ENCODE data around the gene MRPL43. TPM values are rescaled to one million over a fixed set of nuclear protein-coding genes. Genes with fewer than 3 reads are reported as not detected.
"Not testable (repeated sequence)": the region's sequence is repeated elsewhere in the genome, so short reads cannot be mapped to it uniquely, and the experiment has no call there.

MRPL43 gene
- 10 to 100 TPM; 52.3 to 60.7 TPM for total RNA-seq

DNA sequence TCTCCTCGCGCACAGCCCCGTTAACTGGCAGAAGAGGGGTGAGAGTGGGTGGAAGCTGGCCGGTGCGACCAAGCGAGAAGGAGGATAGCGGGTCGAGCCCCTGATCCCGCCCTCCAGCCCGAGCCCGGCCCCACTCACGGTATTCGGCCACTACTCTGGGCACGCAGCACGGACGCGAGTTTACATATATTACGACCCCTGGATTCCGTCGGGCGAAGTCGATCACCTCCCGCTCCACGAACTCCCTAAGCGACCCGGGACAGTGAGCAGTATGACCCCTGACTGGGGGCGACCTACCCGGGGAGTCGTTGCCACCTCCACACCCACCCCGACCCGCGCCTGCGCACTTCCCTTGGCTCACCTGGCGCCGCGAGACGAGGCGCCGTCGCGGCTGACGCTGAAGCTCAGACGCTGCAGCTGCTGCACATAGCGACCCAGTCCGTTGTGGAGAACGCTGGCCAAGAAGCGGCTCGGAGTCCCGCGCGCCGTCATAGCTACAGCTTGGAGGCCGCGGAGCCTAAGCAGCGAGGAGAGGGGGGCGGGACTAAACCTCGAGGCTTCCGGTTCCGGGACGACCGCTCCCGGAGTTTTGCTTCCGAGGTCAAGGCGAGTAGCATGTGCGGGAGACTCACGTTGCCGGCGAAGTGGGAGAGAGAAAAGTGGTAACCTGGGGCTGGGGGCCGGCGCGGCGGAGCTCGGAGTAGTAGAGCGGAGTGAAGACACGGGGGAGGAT, at the start of gene MRPL43, which contains the start of gene TWNK:
Gene MRPL43 (minus strand): TSS at position 546 of the 733 bp plus-strand sequence. CDS start 54 bp downstream, at position 492.
Gene TWNK (plus strand): TSS at position 592 of the 733 bp plus-strand sequence. CDS start 668 bp downstream, outside the sequence.
- ATAC-seq (peak; percentile 94 to 96), DNase-seq (ENCODE audit: low spot score) (peak; percentile 86)
- H3K4me1 Mint-ChIP-seq (ENCODE audit: low read depth in 2 of 2): peaks cover 19 to 27% of the 10 kb centered on the region in 2 donors
- peak within 1 kb of the TSS; percentile 96 for H3K4me3 Mint-ChIP-seq
- H3K36me3 Mint-ChIP-seq: peaks cover 19% of the 10 kb centered on the region
- no peaks in the 10 kb centered on the region for H3K9me3 Mint-ChIP-seq
- H3K27me3 Mint-ChIP-seq: no peaks in the 10 kb centered on the region
- peak within 1 kb of the TSS; percentile 83 to 87 for H3K27ac Mint-ChIP-seq

DNA sequence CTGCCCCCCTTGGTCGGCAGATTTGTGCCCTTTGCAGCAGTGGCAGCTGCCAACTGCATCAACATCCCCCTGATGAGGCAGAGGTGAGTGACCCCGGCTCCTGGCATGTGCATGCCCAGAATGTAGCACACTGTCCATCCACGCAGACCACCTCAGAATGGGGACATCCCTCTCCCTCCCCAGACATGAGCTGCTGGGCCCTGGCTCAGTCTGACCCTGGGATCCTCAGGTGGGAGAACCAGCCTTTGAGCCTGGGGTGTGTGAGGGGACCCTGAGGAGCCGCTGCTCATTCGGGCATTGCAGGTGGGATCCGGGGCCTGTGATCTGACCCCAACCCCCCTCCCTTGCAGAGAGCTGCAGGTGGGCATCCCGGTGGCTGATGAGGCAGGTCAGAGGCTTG, 49.4 kb upstream of the MRPL43 start:
- DNase-seq (ENCODE audit: low spot score) (no peak), ATAC-seq (no peak)
- H3K27ac Mint-ChIP-seq: no peak overlapping the region

DNA sequence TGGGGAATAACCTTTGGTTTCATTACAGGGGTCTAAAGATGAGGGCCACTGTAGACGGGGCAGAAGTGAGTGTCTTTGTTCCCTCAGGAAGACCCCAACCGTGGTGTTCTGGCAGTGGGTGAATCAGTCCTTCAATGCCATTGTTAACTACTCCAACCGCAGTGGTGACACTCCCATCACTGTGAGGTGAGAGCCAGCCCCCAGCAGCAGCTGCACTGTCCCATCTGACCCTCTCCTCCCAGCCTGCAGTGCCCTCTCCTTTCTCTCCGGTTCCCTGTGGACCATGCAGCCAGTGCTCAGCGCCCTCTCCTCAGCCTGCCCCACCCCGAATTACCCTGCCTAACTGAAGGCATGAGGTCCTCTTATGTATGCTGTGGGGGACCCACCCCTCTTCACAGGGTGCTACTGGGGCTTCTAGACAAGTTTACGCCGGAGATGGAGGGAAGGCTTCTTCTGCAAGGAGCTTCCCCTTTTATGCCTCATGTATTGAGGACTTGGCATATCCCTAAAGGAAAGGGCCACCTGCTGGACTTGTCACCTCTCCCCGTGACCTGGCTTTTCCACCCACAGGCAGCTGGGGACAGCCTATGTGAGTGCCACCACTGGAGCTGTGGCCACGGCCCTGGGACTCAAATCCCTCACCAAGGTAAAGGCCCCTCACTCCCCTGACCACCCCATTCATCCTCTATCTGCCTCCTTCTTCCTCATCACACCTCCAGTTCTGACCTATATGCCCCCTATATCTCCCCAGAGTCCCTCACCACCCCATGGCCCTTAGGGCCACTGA, 48.8 kb upstream of the MRPL43 start:
- Mint-ChIP-seq H3K36me3 (peaks cover 6% of the 10 kb centered on the region), H3K27ac (no peak overlapping the region), H3K4me3 (no peak overlapping the region), H3K4me1 (ENCODE audit: low read depth in 2 of 2) (peaks cover 17 to 21% of the 10 kb centered on the region in 2 donors), H3K27me3 (no peaks in the 10 kb centered on the region), H3K9me3 (no peaks in the 10 kb centered on the region)
- DNase-seq (ENCODE audit: low spot score) (no peak), ATAC-seq (no peak)

More for the DNA sequence above, 49.4 kb upstream of the MRPL43 start:
- H3K27me3 Mint-ChIP-seq: no peaks in the 10 kb centered on the region
- no peak overlapping the region for H3K4me3 Mint-ChIP-seq
- H3K4me1 Mint-ChIP-seq (ENCODE audit: low read depth in 2 of 2): peaks cover 15 to 19% of the 10 kb centered on the region in 2 donors
- H3K36me3 Mint-ChIP-seq: peaks cover 6% of the 10 kb centered on the region
- H3K9me3 Mint-ChIP-seq: no peaks in the 10 kb centered on the region

DNA sequence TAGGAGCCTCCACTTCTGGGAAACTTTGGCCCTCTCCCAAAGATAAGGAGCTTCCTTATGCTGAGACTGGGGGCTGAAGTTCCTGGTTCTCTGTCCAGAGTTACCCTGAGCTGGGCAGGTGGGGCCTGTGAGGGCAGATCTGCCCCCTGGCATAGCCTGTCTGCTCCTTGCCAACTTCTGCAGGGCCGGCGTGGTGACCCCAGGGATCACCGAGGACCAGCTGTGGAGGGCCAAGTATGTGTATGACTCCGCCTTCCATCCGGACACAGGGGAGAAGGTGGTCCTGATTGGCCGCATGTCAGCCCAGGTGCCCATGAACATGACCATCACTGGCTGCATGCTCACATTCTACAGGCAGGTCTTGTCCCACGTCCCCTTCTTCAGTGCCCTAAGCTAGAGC, 48.0 kb upstream of the MRPL43 start:
- Mint-ChIP-seq H3K27ac (no peak overlapping the region), H3K9me3 (no peaks in the 10 kb centered on the region), H3K4me3 (no peak overlapping the region), H3K36me3 (peaks cover 6% of the 10 kb centered on the region), H3K27me3 (no peaks in the 10 kb centered on the region), H3K4me1 (ENCODE audit: low read depth in 2 of 2) (peaks cover 15 to 22% of the 10 kb centered on the region in 2 donors)
- ATAC-seq: no peak
- no peak for DNase-seq (ENCODE audit: low spot score)

DNA sequence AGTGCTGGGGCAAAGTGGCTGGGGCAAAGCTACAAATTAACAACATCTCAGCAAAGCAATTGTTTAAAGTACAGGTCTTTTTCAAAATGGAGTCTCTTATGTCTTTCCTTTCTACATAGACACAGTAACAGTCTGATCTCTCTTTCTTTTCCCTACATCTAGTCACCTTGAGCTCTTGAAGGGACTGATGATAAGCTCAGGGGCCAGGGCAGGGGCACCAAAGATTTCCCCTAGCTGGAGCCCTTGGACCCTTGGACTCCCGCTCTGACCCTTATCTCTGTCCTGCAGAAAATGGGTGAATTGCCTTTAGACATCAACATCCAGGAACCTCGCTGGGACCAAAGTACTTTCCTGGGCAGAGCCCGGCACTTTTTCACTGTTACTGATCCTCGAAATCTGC, 47.1 kb upstream of the MRPL43 start:
- not testable (repeated sequence) for H3K27ac Mint-ChIP-seq; H3K9me3 Mint-ChIP-seq; H3K27me3 Mint-ChIP-seq; H3K4me3 Mint-ChIP-seq; DNase-seq (ENCODE audit: low spot score); H3K36me3 Mint-ChIP-seq; ATAC-seq
- peaks cover 15 to 22% of the 10 kb centered on the region in 2 donors for H3K4me1 Mint-ChIP-seq (ENCODE audit: low read depth in 2 of 2)

- peak overlapping the region; percentile 93 for H3K4me3 Mint-ChIP-seq
- no peak overlapping the region for H3K27ac Mint-ChIP-seq
- no peak for ATAC-seq
- peaks cover 0 to 2% of the 10 kb centered on the region in 2 donors for H3K27me3 Mint-ChIP-seq
- H3K36me3 Mint-ChIP-seq: peaks cover 6% of the 10 kb centered on the region
- no peaks in the 10 kb centered on the region for H3K9me3 Mint-ChIP-seq
- DNase-seq (ENCODE audit: low spot score): no peak
- H3K4me1 Mint-ChIP-seq (ENCODE audit: low read depth in 2 of 2): peaks cover 15 to 22% of the 10 kb centered on the region in 2 donors
Observed at GRCh38 chr10:101033276-101033675, 46.0 kb upstream of the MRPL43 start.

- H3K4me1 Mint-ChIP-seq (ENCODE audit: low read depth in 2 of 2): peaks cover 15 to 22% of the 10 kb centered on the region in 2 donors
- peaks cover 2% of the 10 kb centered on the region for H3K36me3 Mint-ChIP-seq
- ATAC-seq (peak; percentile 45 to 70), DNase-seq (ENCODE audit: low spot score) (no peak)
- peaks cover 0 to 2% of the 10 kb centered on the region in 2 donors for H3K27me3 Mint-ChIP-seq
- no peaks in the 10 kb centered on the region for H3K9me3 Mint-ChIP-seq
- peak overlapping the region; percentile 61 to 80 for H3K27ac Mint-ChIP-seq
- peak overlapping the region; percentile 93 for H3K4me3 Mint-ChIP-seq
Observed at GRCh38 chr10:101032637-101033224, 45.4 kb upstream of the MRPL43 start.

DNA sequence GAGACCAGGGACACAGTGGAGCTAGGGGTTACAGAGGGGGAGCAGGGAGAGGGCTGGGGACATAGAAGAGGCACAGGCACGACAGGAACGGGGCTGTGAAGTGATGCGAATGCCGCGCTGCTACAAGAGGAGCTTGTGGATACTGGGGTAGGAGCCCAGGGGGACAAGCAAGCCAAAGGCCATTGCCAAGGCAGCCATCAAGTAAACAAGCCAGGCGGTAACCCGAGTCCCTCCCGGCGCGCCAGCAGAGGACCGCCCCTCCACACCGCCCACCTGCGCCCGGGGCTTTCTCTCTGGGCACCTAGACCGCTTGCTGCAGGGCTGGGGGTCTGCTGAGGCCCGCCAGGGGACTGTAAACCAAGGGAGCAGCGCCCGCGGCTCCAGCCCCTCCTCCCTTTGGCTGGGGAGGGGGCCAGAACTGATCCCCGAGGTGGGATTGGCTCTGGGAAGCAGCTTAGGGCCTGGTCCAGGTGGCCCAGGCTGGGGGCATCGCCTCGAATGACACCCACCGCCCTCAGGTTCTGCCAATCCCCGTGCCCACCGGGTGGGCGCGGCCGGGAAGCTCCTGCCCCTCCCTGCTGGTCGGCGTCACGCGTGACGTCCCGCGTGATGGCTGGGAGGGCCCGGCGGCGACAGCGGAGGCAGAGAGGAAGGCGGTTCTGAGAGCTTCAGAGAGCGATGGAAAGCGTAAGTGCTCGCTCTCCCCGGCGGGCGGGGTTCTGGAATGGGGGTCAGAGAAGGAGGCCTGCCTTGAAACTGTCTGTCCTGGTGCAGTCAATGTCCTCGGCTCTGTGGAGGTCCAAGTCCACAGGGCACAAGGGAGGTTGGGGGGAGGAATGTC, 44.7 kb upstream of the MRPL43 start:
- ATAC-seq (peak; percentile 66 to 77), DNase-seq (ENCODE audit: low spot score) (peak; percentile 72)
- Mint-ChIP-seq H3K9me3 (no peaks in the 10 kb centered on the region), H3K36me3 (no peaks in the 10 kb centered on the region), H3K27me3 (peaks cover 0 to 2% of the 10 kb centered on the region in 2 donors), H3K4me3 (peak overlapping the region; percentile 93), H3K27ac (peak overlapping the region; percentile 61 to 80), H3K4me1 (ENCODE audit: low read depth in 2 of 2) (peaks cover 15 to 22% of the 10 kb centered on the region in 2 donors)

DNA sequence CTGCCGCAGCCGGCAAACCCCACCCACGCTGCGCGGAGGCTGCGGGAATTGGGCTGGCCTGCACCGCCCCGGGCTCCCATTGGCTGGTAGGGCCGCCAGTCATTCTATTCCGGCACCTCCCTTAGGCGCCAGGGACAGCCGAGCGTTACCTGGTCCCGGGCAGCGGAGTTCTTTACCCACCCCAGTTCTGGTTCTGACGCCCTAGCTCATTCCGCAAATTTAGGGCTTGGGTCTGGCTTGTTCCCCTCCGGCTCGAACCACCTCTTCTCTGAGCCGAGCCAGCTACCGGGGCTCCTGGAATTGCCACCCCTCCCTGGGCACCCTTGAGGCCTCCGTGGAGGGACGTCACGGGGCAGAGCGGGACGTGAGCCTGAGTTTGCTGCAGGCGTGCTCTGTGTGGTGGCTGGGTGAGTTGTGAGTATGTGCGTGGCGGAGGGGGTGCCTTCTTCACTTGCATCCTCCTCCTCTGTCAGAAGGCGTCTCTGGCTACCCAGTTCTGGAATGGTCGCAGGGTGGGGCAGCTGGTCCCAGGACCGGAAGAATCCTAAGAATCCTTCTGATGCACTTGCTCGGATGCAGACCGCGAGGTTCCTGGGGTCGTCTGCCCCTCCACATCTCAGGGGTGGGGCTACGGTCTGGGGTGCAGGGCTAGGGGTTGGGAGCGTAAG, 44.0 kb upstream of the MRPL43 start, which contains the start of the genes PDZD7 and SFXN3:
Gene PDZD7 (minus strand): TSS at position 2 of the 668 bp plus-strand sequence. CDS start 910 bp downstream, outside the sequence.
Gene SFXN3 (plus strand): TSS at position 107 of the 668 bp plus-strand sequence. CDS start 3,461 bp downstream, outside the sequence.
- H3K36me3 Mint-ChIP-seq: no peaks in the 10 kb centered on the region
- ATAC-seq (peak; percentile 93 to 95), DNase-seq (ENCODE audit: low spot score) (peak; percentile 98)
- peak within 1 kb of the TSS; percentile 61 to 80 for H3K27ac Mint-ChIP-seq
- H3K27me3 Mint-ChIP-seq: peaks cover 0 to 2% of the 10 kb centered on the region in 2 donors
- peaks cover 15 to 22% of the 10 kb centered on the region in 2 donors for H3K4me1 Mint-ChIP-seq (ENCODE audit: low read depth in 2 of 2)
- H3K9me3 Mint-ChIP-seq: no peaks in the 10 kb centered on the region
- H3K4me3 Mint-ChIP-seq: peak within 1 kb of the TSS; percentile 93

- H3K4me3 Mint-ChIP-seq: peak overlapping the region; percentile 93
- peaks cover 15 to 22% of the 10 kb centered on the region in 2 donors for H3K4me1 Mint-ChIP-seq (ENCODE audit: low read depth in 2 of 2)
- ATAC-seq: no peak
- no peaks in the 10 kb centered on the region for H3K9me3 Mint-ChIP-seq
- peak overlapping the region in 1 of 2 donors; percentile 61 for H3K27ac Mint-ChIP-seq
- no peak for DNase-seq (ENCODE audit: low spot score)
- peaks cover 0 to 2% of the 10 kb centered on the region in 2 donors for H3K27me3 Mint-ChIP-seq
- H3K36me3 Mint-ChIP-seq: no peaks in the 10 kb centered on the region
Observed at GRCh38 chr10:101030496-101031127, 43.3 kb upstream of the MRPL43 start.

GRCh38 chr10:101029520-101030295, 42.4 kb upstream of the MRPL43 start:
- DNase-seq (ENCODE audit: low spot score) (no peak), ATAC-seq (no peak)
- Mint-ChIP-seq H3K4me3 (no peak overlapping the region), H3K36me3 (no peaks in the 10 kb centered on the region), H3K27me3 (peaks cover 0 to 2% of the 10 kb centered on the region in 2 donors), H3K4me1 (ENCODE audit: low read depth in 2 of 2) (peaks cover 15 to 22% of the 10 kb centered on the region in 2 donors), H3K9me3 (no peaks in the 10 kb centered on the region), H3K27ac (no peak overlapping the region)
